ENCODE measurements around the gene COMMD6. TPM values are rescaled to one million over a fixed set of nuclear protein-coding genes. Genes with fewer than 3 reads are reported as not detected.

COMMD6 gene
- total RNA-seq: 100 to 1,000 TPM in 8 of 9 donors, 10 to 100 TPM in 1; 60.7 to 599 (median 340) TPM
- 100 to 1,000 TPM; 142 to 327 (median 227) TPM for polyA plus RNA-seq
- long read RNA-seq, donor 1, transcript COMMD6-206 (3 exons, 463 nt): minor isoform, 5 of 414 reads
- long read RNA-seq, donor 1, transcript COMMD6-210 (2 exons, 595 nt): major isoform, 10 of 414 reads
- long read RNA-seq, donor 1, partial matches to known transcripts: 117 of 414 reads
- long read RNA-seq, donor 1, other reads (novel, unspliced or antisense): 282 of 414 reads
- long read RNA-seq, donor 2, transcript COMMD6-210 (2 exons, 595 nt): major isoform, 7 of 126 reads
- long read RNA-seq, donor 2, partial matches to known transcripts: 8 of 126 reads
- long read RNA-seq, donor 2, other reads (novel, unspliced or antisense): 107 of 126 reads
- long read RNA-seq, donor 3, transcript COMMD6-210 (2 exons, 595 nt): major isoform, 11 of 119 reads
- long read RNA-seq, donor 3, partial matches to known transcripts: 14 of 119 reads
- long read RNA-seq, donor 3, other reads (novel, unspliced or antisense): 91 of 119 reads
- long read RNA-seq, donor 4, transcript COMMD6-206 (3 exons, 463 nt): major isoform, 45 of 71 reads
- long read RNA-seq, donor 4, partial matches to known transcripts: 4 of 71 reads
- long read RNA-seq, donor 4, other reads (novel, unspliced or antisense): 21 of 71 reads
- long read RNA-seq, donor 5, transcript COMMD6-206 (3 exons, 463 nt): major isoform, 24 of 56 reads
- long read RNA-seq, donor 5, partial matches to known transcripts: 5 of 56 reads
- long read RNA-seq, donor 5, other reads (novel, unspliced or antisense): 27 of 56 reads
- long read RNA-seq, donor 6, transcript COMMD6-206 (3 exons, 463 nt): major isoform, 29 of 61 reads
- long read RNA-seq, donor 6, partial matches to known transcripts: 7 of 61 reads
- long read RNA-seq, donor 6, other reads (novel, unspliced or antisense): 25 of 61 reads
- long read RNA-seq, donor 7, transcript COMMD6-210 (2 exons, 595 nt): major isoform, 8 of 89 reads
- long read RNA-seq, donor 7, partial matches to known transcripts: 14 of 89 reads
- long read RNA-seq, donor 7, other reads (novel, unspliced or antisense): 67 of 89 reads
- long read RNA-seq, donor 8, transcript COMMD6-210 (2 exons, 595 nt): major isoform, 8 of 201 reads
- long read RNA-seq, donor 8, transcript COMMD6-206 (3 exons, 463 nt): minor isoform, 6 of 201 reads
- long read RNA-seq, donor 8, partial matches to known transcripts: 16 of 201 reads
- long read RNA-seq, donor 8, other reads (novel, unspliced or antisense): 171 of 201 reads
- long read RNA-seq, donor 9, transcript COMMD6-210 (2 exons, 595 nt): major isoform, 17 of 302 reads
- long read RNA-seq, donor 9, partial matches to known transcripts: 97 of 302 reads
- long read RNA-seq, donor 9, other reads (novel, unspliced or antisense): 187 of 302 reads
- long read RNA-seq, donor 10, transcript COMMD6-210 (2 exons, 595 nt): major isoform, 8 of 167 reads
- long read RNA-seq, donor 10, partial matches to known transcripts: 51 of 167 reads
- long read RNA-seq, donor 10, other reads (novel, unspliced or antisense): 106 of 167 reads

GRCh38 chr13:75537401-75538365, at the start of gene COMMD6:
TSS of gene COMMD6 (minus strand) at chr13:75537841. CDS start at chr13:75537805, 36 bp downstream.
- Histone ChIP-seq H3K9me3 (replicated peaks in 1 of 3) (no peaks in the 10 kb centered on the region), H3K36me3 (replicated peaks in 1 of 2) (peaks cover 0 to 3% of the 10 kb centered on the region in 2 donors), H3K4me3 (peak within 1 kb of the TSS in 3 of 4 donors; percentile 28 to 83 (median 76)), H3K4me1 (replicated peaks in 1 of 2) (peaks cover 0 to 53% of the 10 kb centered on the region in 2 donors), H3K27ac (peak within 1 kb of the TSS in 4 of 5 donors; percentile 41 to 85 (median 64)), H3K27me3 (no peaks in the 10 kb centered on the region)
- peak; percentile 68 to 84 (median 78) for DNase-seq
- peak in 1 of 2 donors; percentile 82 for TF ChIP-seq POLR2A (IDR thresholded peaks at IDR 0.05)
- TF ChIP-seq, protein P1, sequence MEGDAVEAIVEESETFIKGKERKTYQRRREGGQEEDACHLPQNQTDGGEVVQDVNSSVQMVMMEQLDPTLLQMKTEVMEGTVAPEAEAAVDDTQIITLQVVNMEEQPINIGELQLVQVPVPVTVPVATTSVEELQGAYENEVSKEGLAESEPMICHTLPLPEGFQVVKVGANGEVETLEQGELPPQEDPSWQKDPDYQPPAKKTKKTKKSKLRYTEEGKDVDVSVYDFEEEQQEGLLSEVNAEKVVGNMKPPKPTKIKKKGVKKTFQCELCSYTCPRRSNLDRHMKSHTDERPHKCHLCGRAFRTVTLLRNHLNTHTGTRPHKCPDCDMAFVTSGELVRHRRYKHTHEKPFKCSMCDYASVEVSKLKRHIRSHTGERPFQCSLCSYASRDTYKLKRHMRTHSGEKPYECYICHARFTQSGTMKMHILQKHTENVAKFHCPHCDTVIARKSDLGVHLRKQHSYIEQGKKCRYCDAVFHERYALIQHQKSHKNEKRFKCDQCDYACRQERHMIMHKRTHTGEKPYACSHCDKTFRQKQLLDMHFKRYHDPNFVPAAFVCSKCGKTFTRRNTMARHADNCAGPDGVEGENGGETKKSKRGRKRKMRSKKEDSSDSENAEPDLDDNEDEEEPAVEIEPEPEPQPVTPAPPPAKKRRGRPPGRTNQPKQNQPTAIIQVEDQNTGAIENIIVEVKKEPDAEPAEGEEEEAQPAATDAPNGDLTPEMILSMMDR (IDR thresholded peaks at IDR 0.05): peak; percentile 56 to 84 (median 72)
- WGBS, 4 donors: 0 to 1% (median 0%) methylated on average over 38 to 51 of the region's 51 CpGs
- intact Hi-C loops (cut with DNase I): loop anchor here in 1 of 2 donors (5.0 kb wide), 1 partner anchor 50 kb away; no protein-coding TSS in a partner anchor

DNA sequence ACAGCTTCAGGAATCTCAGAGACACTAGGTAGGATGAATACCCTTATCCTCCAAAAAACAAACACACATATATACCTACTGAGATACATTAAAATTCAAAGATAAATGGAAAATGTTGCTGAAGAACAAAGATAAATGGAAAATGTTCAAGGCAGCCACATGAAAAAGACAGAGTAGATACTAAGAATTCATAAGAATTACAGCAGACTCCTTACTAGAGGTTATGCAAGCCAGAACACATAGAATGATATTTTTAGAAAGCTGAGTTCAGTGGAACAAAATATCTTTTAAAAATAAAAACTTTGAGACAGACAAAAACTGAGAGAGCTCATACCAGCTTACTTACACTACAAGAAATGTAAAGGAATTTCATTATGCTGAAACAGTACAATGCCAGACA, 47.5 kb upstream of the COMMD6 start:
- no peak overlapping the region for H3K27ac ChIP-seq
- H3K4me3 ChIP-seq: no peak overlapping the region
- no peak for TF ChIP-seq POLR2A (IDR thresholded peaks at IDR 0.05)
- TF ChIP-seq, protein P1 (IDR thresholded peaks at IDR 0.05): no peak
- intact Hi-C loops (cut with DNase I): no loop called here
- no peak for DNase-seq
- no peaks in the 10 kb centered on the region for H3K27me3 ChIP-seq
- H3K36me3 ChIP-seq (replicated peaks in 1 of 2): peaks cover 0 to 2% of the 10 kb centered on the region in 2 donors
- H3K9me3 ChIP-seq (replicated peaks in 1 of 3): no peaks in the 10 kb centered on the region
- no peaks in the 10 kb centered on the region for H3K4me1 ChIP-seq (replicated peaks in 1 of 2)

DNA sequence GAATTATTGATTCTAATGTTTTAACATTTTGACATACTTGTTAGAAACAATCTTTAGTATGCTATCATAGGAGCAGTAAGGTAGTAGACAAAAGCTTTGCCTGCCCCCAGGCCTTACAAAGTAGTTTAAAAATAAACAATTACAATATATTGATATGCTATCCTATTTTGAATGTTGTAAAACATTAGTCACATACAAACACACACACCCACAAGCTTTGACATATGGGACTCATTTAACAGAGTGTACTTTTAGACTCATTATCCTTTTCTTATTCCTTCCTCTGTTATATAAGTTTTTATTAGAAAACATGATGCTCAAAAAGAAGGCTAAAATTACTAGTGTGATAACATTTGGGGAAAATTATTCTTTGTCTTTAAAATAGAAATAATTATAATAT, 45.5 kb upstream of the COMMD6 start:
- H3K4me3 ChIP-seq: no peak overlapping the region
- no peaks in the 10 kb centered on the region for H3K27me3 ChIP-seq
- H3K4me1 ChIP-seq (replicated peaks in 1 of 2): no peaks in the 10 kb centered on the region
- H3K27ac ChIP-seq: no peak overlapping the region
- no peak for DNase-seq
- peaks cover 0 to 13% (median 0%) of the 10 kb centered on the region in 3 donors for H3K9me3 ChIP-seq (replicated peaks in 1 of 3)
- intact Hi-C loops (cut with DNase I): no loop called here
- H3K36me3 ChIP-seq (replicated peaks in 1 of 2): no peaks in the 10 kb centered on the region
- TF ChIP-seq, protein P1 (IDR thresholded peaks at IDR 0.05): no peak
- no peak for TF ChIP-seq POLR2A (IDR thresholded peaks at IDR 0.05)

All from adrenal gland (tissue), 19 donors.